Ishikawa (cell line): ENCODE measurements around the gene TMEM266.

Source experiments
- CEBPB ChIP-seq: IDR thresholded peaks from 2 replicates; pipeline ENCODE4 v1.6.1; 2012
- CREB1 ChIP-seq: IDR thresholded peaks from 2 replicates; pipeline ENCODE4 v1.6.1; 2012; ENCODE audit warnings: low read depth
- EGR1 ChIP-seq: IDR thresholded peaks from 2 replicates; pipeline ENCODE4 v1.6.1; 2012
- EP300 ChIP-seq: IDR thresholded peaks from 2 replicates; pipeline ENCODE4 v1.6.1; 2012; ENCODE audit warnings: borderline replicate concordance
- FOXM1 ChIP-seq: IDR thresholded peaks from 2 replicates; pipeline ENCODE4 v1.6.1; 2012; ENCODE audit warnings: low read depth, borderline replicate concordance
- NFIC ChIP-seq: IDR thresholded peaks from 2 replicates; pipeline ENCODE4 v1.6.1; 2012
- RAD21 ChIP-seq: IDR thresholded peaks from 2 replicates; pipeline ENCODE4 v1.6.1; 2012; ENCODE audit warnings: low read depth
- TAF1 ChIP-seq: IDR thresholded peaks from 2 replicates; pipeline ENCODE4 v1.6.1; 2012; ENCODE audit warnings: low read depth, mild to moderate bottlenecking
- TCF12 ChIP-seq: IDR thresholded peaks from 2 replicates; pipeline ENCODE4 v1.6.1; 2012; ENCODE audit warnings: low read depth
- TEAD4 ChIP-seq: IDR thresholded peaks from 2 replicates; pipeline ENCODE4 v1.6.1; 2012
- YY1 ChIP-seq: IDR thresholded peaks from 2 replicates; pipeline ENCODE4 v1.6.1; 2012; ENCODE audit warnings: low read depth
- TF ChIP-seq, protein P1 (sequence below): IDR thresholded peaks from 2 replicates; pipeline ENCODE4 v1.6.1; 2012; ENCODE audit warnings: low read depth, mild to moderate bottlenecking
- TF ChIP-seq, protein P2 (sequence below): IDR thresholded peaks from 2 replicates; pipeline ENCODE4 v1.6.1; 2012
- TF ChIP-seq, protein P3 (sequence below): IDR thresholded peaks from 2 replicates; pipeline ENCODE4 v1.6.1; 2012

DNA sequence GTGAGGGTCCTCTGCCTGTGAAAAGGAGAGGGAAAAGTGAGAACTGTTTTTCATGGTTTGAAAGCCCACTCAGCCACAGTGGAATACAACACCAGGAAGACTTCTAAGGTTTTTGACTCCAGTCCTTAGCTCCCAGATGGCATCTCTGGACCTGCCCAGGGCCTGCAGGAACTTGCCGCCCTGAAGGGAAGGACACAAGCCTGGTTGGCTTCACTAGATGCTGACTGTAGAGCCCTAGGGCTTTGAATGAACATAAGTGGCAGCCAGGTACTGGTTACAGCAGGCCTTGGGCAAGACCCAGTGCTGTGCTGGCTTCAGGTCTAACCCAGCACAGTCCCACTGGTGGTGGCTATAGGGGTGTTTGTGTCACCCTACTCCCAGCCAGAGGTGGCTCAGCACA lies 21.3 kb upstream of the TMEM266 start:
- TF ChIP-seq, protein P1, sequence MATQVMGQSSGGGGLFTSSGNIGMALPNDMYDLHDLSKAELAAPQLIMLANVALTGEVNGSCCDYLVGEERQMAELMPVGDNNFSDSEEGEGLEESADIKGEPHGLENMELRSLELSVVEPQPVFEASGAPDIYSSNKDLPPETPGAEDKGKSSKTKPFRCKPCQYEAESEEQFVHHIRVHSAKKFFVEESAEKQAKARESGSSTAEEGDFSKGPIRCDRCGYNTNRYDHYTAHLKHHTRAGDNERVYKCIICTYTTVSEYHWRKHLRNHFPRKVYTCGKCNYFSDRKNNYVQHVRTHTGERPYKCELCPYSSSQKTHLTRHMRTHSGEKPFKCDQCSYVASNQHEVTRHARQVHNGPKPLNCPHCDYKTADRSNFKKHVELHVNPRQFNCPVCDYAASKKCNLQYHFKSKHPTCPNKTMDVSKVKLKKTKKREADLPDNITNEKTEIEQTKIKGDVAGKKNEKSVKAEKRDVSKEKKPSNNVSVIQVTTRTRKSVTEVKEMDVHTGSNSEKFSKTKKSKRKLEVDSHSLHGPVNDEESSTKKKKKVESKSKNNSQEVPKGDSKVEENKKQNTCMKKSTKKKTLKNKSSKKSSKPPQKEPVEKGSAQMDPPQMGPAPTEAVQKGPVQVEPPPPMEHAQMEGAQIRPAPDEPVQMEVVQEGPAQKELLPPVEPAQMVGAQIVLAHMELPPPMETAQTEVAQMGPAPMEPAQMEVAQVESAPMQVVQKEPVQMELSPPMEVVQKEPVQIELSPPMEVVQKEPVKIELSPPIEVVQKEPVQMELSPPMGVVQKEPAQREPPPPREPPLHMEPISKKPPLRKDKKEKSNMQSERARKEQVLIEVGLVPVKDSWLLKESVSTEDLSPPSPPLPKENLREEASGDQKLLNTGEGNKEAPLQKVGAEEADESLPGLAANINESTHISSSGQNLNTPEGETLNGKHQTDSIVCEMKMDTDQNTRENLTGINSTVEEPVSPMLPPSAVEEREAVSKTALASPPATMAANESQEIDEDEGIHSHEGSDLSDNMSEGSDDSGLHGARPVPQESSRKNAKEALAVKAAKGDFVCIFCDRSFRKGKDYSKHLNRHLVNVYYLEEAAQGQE: no peak
- TF ChIP-seq CREB1 (no peak), CEBPB (no peak), RAD21 (no peak), EP300 (no peak), EGR1 (no peak), TEAD4 (no peak), FOXM1 (no peak), TAF1 (no peak), TCF12 (no peak), YY1 (no peak), NFIC (no peak)
- TF ChIP-seq, protein P2, sequence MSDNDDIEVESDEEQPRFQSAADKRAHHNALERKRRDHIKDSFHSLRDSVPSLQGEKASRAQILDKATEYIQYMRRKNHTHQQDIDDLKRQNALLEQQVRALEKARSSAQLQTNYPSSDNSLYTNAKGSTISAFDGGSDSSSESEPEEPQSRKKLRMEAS: no peak
- TF ChIP-seq, protein P3, sequence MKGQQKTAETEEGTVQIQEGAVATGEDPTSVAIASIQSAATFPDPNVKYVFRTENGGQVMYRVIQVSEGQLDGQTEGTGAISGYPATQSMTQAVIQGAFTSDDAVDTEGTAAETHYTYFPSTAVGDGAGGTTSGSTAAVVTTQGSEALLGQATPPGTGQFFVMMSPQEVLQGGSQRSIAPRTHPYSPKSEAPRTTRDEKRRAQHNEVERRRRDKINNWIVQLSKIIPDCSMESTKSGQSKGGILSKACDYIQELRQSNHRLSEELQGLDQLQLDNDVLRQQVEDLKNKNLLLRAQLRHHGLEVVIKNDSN: no peak
